ENCODE results near the gene GM2A. TPM values are rescaled to one million over a fixed set of nuclear protein-coding genes. Genes with fewer than 3 reads are reported as not detected.
"Not testable (repeated sequence)": the region's sequence is repeated elsewhere in the genome, so short reads cannot be mapped to it uniquely, and the experiment has no call there.

GM2A gene
- total RNA-seq, 2 donors from 2014 or later: 19.0 to 28.1 TPM

GRCh38 chr5:151225071-151225470 lies 27.9 kb upstream of the GM2A start:
- DNase-seq: no peak
- intact Hi-C loops (cut with DNase I, micrococcal nuclease): no loop called here
- no peak for ATAC-seq

- no peak for DNase-seq
- no peak for ATAC-seq
- intact Hi-C loops (cut with DNase I, micrococcal nuclease): no loop called here
Observed at GRCh38 chr5:151225475-151225874, 27.5 kb upstream of the GM2A start.

DNA sequence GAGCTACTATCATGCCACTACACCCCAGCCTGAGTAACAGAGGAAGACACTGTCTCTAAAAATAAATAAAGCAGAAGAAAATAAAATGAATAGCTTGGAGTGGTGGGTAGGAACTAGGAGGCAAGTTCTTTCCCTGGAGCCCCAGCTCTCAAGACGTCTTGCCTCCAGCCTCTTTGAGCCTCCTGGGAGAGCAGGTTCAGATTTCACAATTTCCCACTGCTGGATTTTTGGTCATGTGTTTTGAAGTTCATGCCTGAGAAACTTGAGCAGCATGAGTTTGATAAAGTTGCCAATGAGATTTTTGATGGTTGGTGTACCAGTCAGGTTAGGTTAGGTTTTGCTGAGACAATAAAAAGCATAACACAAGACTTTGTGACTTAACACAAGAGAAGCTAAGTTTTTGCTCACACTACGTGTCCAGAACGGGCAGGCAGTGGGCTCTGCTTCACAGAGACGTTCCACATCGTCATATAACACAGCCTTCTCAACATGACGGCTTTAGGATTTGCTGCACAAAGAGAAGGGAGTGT lies 25.0 kb upstream of the GM2A start:
- ATAC-seq (no peak), DNase-seq (no peak)
- intact Hi-C loops (cut with DNase I, micrococcal nuclease): no loop called here

GRCh38 chr5:151228986-151229385 lies 24.0 kb upstream of the GM2A start:
- DNase-seq: no peak
- intact Hi-C loops (cut with DNase I, micrococcal nuclease): no loop called here
- no peak for ATAC-seq

GRCh38 chr5:151230048-151230680 lies 22.8 kb upstream of the GM2A start:
- intact Hi-C loops (cut with DNase I, micrococcal nuclease): loop anchor here in 1 of 2 donors (10.0 kb wide), 1 partner anchor 55 kb away; no protein-coding TSS in a partner anchor
- ATAC-seq: no peak
- no peak for DNase-seq

DNA sequence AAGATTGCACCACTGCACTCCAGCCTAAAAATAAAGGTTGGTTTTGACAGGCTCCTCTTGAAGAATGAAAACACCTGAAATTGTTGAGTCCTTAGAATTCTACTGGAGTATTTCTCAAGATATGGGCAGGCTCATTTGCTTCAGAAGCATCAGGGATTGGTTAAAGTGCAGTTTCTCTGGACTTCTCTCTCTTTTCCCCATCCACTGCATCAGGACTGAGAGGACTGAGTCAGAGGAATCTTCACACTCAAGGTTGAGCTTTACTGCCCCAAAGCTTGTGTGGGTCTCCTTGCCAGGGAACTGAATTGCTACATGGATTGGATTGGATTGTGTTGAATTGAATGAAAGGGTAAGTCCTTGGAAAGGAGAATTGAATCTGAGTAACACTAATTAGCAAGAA lies 21.6 kb upstream of the GM2A start:
- intact Hi-C loops (cut with DNase I, micrococcal nuclease): loop anchor here in 1 of 2 donors (10.0 kb wide), 1 partner anchor 57 kb away; no protein-coding TSS in a partner anchor
- no peak for DNase-seq
- no peak for ATAC-seq

DNA sequence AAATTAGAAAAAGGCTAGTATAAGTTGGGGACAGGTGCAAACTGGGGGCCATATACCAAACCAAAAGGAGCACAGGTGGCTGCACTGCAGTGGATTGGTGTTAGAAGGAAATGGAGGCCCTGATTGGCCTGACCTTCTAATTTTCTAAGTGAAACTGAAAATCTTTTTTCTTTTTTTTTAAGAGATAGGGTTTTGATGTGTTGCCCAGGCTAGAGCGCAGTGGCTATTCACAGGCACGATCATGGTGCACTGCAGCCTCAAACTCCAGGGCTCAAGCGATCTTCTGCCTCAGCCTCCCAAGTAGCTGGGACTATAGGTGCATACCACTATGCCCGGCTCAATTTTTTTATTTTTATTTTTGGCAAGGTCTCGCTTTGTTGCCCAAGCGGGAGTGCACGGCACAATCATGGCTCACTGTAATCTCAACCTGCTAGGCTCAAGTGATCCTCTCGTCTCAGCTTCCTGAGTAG lies 19.3 kb upstream of the GM2A start:
- ATAC-seq (no peak), DNase-seq (no peak)
- intact Hi-C loops (cut with DNase I, micrococcal nuclease): loop anchor here in 1 of 2 donors (10.0 kb wide), 1 partner anchor 59 kb away; no protein-coding TSS in a partner anchor

GRCh38 chr5:151234476-151235238 lies 18.3 kb upstream of the GM2A start:
- DNase-seq: peak; percentile 66 to 67
- ATAC-seq: peak; percentile 59
- intact Hi-C loops (cut with DNase I, micrococcal nuclease): loop anchor here in 1 of 2 donors (10.0 kb wide), 1 partner anchor 60 kb away; no protein-coding TSS in a partner anchor

- intact Hi-C loops (cut with DNase I, micrococcal nuclease): loop anchor here in 1 of 2 donors (10.0 kb wide), 1 partner anchor 60 kb away; no protein-coding TSS in a partner anchor
- ATAC-seq, DNase-seq: not testable (repeated sequence)
Observed at GRCh38 chr5:151235239-151235571, 17.8 kb upstream of the GM2A start.

GRCh38 chr5:151236888-151237287 lies 16.1 kb upstream of the GM2A start:
- ATAC-seq (no peak), DNase-seq (no peak)
- intact Hi-C loops (cut with DNase I, micrococcal nuclease): loop anchor here in 1 of 2 donors (10.0 kb wide), 1 partner anchor 62 kb away; no protein-coding TSS in a partner anchor

GRCh38 chr5:151237685-151238084 lies 15.3 kb upstream of the GM2A start:
- DNase-seq: no peak
- intact Hi-C loops (cut with DNase I, micrococcal nuclease): loop anchor here in 1 of 2 donors (10.0 kb wide), 1 partner anchor 63 kb away; no protein-coding TSS in a partner anchor
- no peak for ATAC-seq

DNA sequence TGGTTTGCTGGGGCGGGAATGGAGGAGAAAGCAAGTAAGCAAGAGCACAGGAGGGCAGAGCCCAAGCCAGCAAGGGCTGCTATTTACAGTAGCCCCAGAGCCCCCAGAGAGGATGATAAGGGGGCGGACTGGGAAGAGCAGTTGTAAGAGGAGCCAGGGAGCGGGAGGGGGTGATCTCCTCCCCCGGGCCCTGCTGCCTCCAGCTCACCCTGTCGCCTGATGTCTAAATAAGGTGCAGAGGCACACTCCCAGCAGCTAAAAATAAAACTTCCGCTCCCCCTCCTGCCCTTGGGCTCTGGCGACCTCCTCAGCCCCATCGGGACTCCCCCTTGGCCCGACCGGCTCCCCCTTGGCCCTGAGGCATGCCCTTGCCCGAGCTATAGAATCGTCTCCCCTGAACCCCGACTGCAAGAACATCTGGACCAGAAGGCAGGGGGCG lies 14.7 kb upstream of the GM2A start:
- DNase-seq (peak; percentile 37 to 48), ATAC-seq (peak; percentile 44)
- intact Hi-C loops (cut with DNase I, micrococcal nuclease): loop anchor here in 1 of 2 donors (10.0 kb wide), 1 partner anchor 64 kb away; no protein-coding TSS in a partner anchor

- peak; percentile 64 to 79 for DNase-seq
- ATAC-seq: peak; percentile 87
- intact Hi-C loops (cut with DNase I, micrococcal nuclease): loop anchor here in 1 of 2 donors (10.0 kb wide), 1 partner anchor 65 kb away; no protein-coding TSS in a partner anchor
Observed at GRCh38 chr5:151239237-151239861, 13.6 kb upstream of the GM2A start.

- intact Hi-C loops (cut with DNase I, micrococcal nuclease): loop anchor here in 1 of 2 donors (10.0 kb wide), 2 partner anchors 116 to 186 kb away; no protein-coding TSS in a partner anchor
Observed at GRCh38 chr5:151240268-151240835, 12.6 kb upstream of the GM2A start.

DNA sequence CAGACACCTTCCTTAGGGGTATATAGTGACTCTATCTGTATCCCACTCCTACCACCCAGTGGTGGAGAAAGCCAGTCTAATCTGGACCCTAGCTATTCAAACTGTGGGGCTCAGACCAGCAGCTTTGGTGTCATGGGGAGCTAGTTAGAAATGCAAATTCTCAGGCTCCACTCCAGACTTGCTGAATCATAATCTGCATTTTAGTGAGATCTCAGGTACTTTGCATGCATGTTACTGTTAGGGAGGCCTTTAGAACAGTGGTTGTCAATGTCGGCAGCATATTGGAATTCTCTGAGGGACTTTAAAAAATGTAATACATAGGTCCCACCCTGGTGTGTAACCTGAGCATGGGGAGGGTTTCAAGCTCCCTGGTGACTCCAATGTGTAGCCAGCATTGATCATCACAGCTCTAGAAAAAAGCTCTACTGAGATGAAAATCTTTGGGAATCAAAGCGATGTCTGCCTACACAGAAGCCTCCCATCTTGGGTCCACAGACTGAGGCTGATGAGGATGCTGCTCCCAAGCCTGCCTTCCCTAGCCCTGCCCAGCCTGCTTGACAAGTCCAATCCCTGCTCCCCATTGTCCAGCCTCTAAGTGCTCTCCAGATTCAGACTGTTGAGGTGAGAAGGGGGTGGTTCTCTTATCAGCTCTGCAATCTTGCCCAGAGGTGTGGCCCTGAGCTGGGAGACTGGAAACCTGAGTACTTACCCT lies 11.9 kb upstream of the GM2A start:
- ATAC-seq (no peak), DNase-seq (no peak)
- intact Hi-C loops (cut with DNase I, micrococcal nuclease): loop anchor here in 1 of 2 donors (10.0 kb wide), 2 partner anchors 116 to 186 kb away; no protein-coding TSS in a partner anchor

More at GRCh38 chr5:151240268-151240835, 12.6 kb upstream of the GM2A start:
- DNase-seq, ATAC-seq: not testable (repeated sequence)

GRCh38 chr5:151243127-151243526 lies 9.9 kb upstream of the GM2A start:
- intact Hi-C loops (cut with DNase I, micrococcal nuclease): loop anchor here in 1 of 2 donors (10.0 kb wide), 2 partner anchors 118 to 188 kb away; no protein-coding TSS in a partner anchor
- DNase-seq (no peak), ATAC-seq (no peak)

DNA sequence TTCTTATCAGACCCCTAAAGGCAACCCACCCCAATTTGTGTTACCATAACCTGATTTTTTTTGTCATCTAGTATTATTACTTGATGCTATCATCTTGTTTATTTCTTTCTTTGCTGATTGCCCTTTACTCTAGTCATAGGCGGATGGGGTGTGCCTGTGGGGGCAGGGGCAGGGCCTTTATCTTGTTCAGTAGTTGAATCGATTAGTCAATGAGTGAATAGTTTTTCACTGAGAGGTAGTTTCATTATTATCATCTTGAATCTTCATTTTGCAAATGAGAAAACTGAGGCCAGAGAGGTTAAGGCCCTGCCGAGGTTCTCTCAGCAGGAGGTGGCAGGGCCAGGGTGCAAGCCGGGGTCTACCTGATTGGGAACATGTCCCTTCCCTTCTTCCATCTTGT lies 9.4 kb upstream of the GM2A start:
- DNase-seq (no peak), ATAC-seq (no peak)
- intact Hi-C loops (cut with DNase I, micrococcal nuclease): loop anchor here in 1 of 2 donors (10.0 kb wide), 2 partner anchors 119 to 189 kb away; no protein-coding TSS in a partner anchor
